NT2/D1 (cell line): Measurements from ENCODE around the gene ZFAND6.

ENCODE experiments used
- SUZ12 ChIP-seq: IDR thresholded peaks from 2 replicates; pipeline ENCODE4 v1.6.1; 2011; ENCODE audit not compliant: insufficient read length, insufficient read depth; ENCODE audit errors: extremely low read depth
- YY1 ChIP-seq: IDR thresholded peaks from 2 replicates; pipeline ENCODE4 v1.6.1; 2011; ENCODE audit not compliant: insufficient read length, insufficient read depth
- ZNF274 ChIP-seq: IDR thresholded peaks from 2 replicates; pipeline ENCODE4 v1.6.1; 2011; ENCODE audit warnings: mild to moderate bottlenecking, low read depth, low read length

GRCh38 chr15:80071652-80072051 lies 12.2 kb downstream of the ZFAND6 start:
- TF ChIP-seq ZNF274, result no peak
- no peak for TF ChIP-seq YY1
- TF ChIP-seq SUZ12, result no peak
